CD4-positive, alpha-beta T cell (primary cell): ENCODE measurements around the gene KIF25. TPM values are rescaled to one million over a fixed set of nuclear protein-coding genes. Genes with fewer than 3 reads are reported as not detected.

ENCODE experiments used
- ATAC-seq: fragments of 200-7000 bp; cut with Tn5 transposase; one replicate; pipeline ENCODE4 v1.10.0; 2022; ENCODE audit warnings: mild to moderate bottlenecking; ENCODE audit not compliant: poor library complexity
- CTCF ChIA-PET: fragments of 350-600 bp; sonication (Branson Sonifier 250); formaldehyde crosslinking; loops from one replicate; lab custom pipeline; 2021; ENCODE audit warnings: antibody characterized with exemption, inconsistent platforms; lab: Charles Lee
- POLR2A ChIA-PET: fragments of 350-600 bp; sonication (Branson Sonifier 250); formaldehyde crosslinking; loops from one replicate; lab custom pipeline; 2021; ENCODE audit warnings: antibody characterized with exemption, inconsistent platforms; lab: Charles Lee
- DNase-seq, 14 experiments: peaks; one replicate each; pipeline ENCODE4 v3.0.0-alpha.2; 2013 to 2020; ENCODE audit warnings: mixed read lengths in 2 of 14
- H3K27ac ChIP-seq, 2 donors: one replicate each; pipeline versions ENCODE4 v1.5.1 to v1.7.0; 2013; ENCODE audit warnings: low read length in 2 of 2, low read depth in 1 of 2, mild to moderate bottlenecking in 1 of 2
- H3K27me3 ChIP-seq, 2 experiments: 1 replicate in 1 of 2; 2 replicates in 1 of 2; pipeline versions ENCODE4 v1.6.1 to v1.7.0; 2013; ENCODE audit warnings: low read length in 2 of 2, control low read depth in 1 of 2, mild to moderate bottlenecking in 1 of 2, moderate library complexity in 1 of 2; ENCODE audit not compliant: insufficient read depth in 2 of 2, control insufficient read depth in 1 of 2
- H3K36me3 ChIP-seq: one replicate; pipeline ENCODE4 v1.6.1; 2013; ENCODE audit warnings: low read length, control low read depth; ENCODE audit not compliant: insufficient read depth
- H3K4me1 ChIP-seq: one replicate; pipeline ENCODE4 v1.6.1; 2013; ENCODE audit warnings: low read length, control low read depth; ENCODE audit not compliant: insufficient read depth
- H3K4me3 ChIP-seq: one replicate; pipeline ENCODE4 v1.5.1; 2013; ENCODE audit warnings: mild to moderate bottlenecking, low read length, moderate library complexity
- H3K9me3 ChIP-seq, 2 experiments: 1 replicate in 1 of 2; 2 replicates in 1 of 2; pipeline versions ENCODE4 v1.6.1 to v1.7.0; 2013; ENCODE audit warnings: low read length in 2 of 2, mild to moderate bottlenecking in 2 of 2, control low read depth in 1 of 2, moderate library complexity in 1 of 2; ENCODE audit not compliant: control insufficient read depth in 1 of 2, insufficient read depth in 1 of 2
- H3K27ac Mint-ChIP-seq: one replicate; pipeline ENCODE4 v1.8.0; 2020; ENCODE audit warnings: mixed read lengths
- H3K27me3 Mint-ChIP-seq: one replicate; pipeline ENCODE4 v1.8.0; 2021; ENCODE audit warnings: mixed read lengths
- H3K36me3 Mint-ChIP-seq: one replicate; pipeline ENCODE4 v1.8.0; 2021; ENCODE audit warnings: low read depth, mixed read lengths
- H3K4me1 Mint-ChIP-seq: one replicate; pipeline ENCODE4 v1.8.0; 2021; ENCODE audit warnings: low read depth, mixed read lengths
- H3K4me3 Mint-ChIP-seq: one replicate; pipeline ENCODE4 v1.8.0; 2020; ENCODE audit warnings: mild to moderate bottlenecking, mixed read lengths
- H3K9me3 Mint-ChIP-seq: one replicate; pipeline ENCODE4 v1.8.0; 2020; ENCODE audit warnings: mixed read lengths
- CTCF ChIP-seq: fragments of 200-600 bp; IDR thresholded peaks from one replicate; pipeline ENCODE4 v1.8.0; 2022; ENCODE audit warnings: antibody characterized with exemption, mild to moderate bottlenecking
- intact Hi-C, 2 experiments: fragments of 100-400 bp; cut with DNase I in 1 of 2; cut with micrococcal nuclease in 1 of 2; formaldehyde crosslinking; loops; one replicate each; pipeline versions ENCODE4 v1.15.1 to v1.9.0; 2023 to 2025; cut with DNase I, micrococcal nuclease
- total RNA-seq, 174 experiments: library from RNA in 2 of 174; stranded (reverse) in 2 of 174; gene quantifications; one replicate each; pipeline ENCODE4 v1.2.3 and lab custom pipeline; 2021 to 2026

The KIF25 gene
- total RNA-seq, 2 experiments from 2014 or later, result not detected

GRCh38 chr6:168058691-168059551, 61.5 kb downstream of the KIF25 start:
- Mint-ChIP-seq H3K27ac (no peak overlapping the region), H3K27me3 (no peaks in the 10 kb centered on the region), H3K4me3 (no peak overlapping the region), H3K4me1 (no peaks in the 10 kb centered on the region), H3K36me3 (no peaks in the 10 kb centered on the region), H3K9me3 (no peaks in the 10 kb centered on the region)
- TF ChIP-seq CTCF, result no peak
- no peak for DNase-seq
- Histone ChIP-seq H3K9me3 (no peaks in the 10 kb centered on the region), H3K27ac (no peak overlapping the region), H3K4me3 (no peak overlapping the region), H3K27me3 (no peaks in the 10 kb centered on the region), H3K36me3 (no peaks in the 10 kb centered on the region), H3K4me1 (no peaks in the 10 kb centered on the region)
- intact Hi-C loops, result no loop called here
- no peak for ATAC-seq
- CTCF ChIA-PET, result no interaction called here
- POLR2A ChIA-PET, result no interaction called here

- Histone ChIP-seq H3K27ac (no peak overlapping the region), H3K36me3 (no peaks in the 10 kb centered on the region), H3K27me3 (no peaks in the 10 kb centered on the region), H3K4me1 (no peaks in the 10 kb centered on the region), H3K9me3 (peaks cover 0 to 7% of the 10 kb centered on the region in 2 experiments), H3K4me3 (no peak overlapping the region)
- Mint-ChIP-seq H3K4me1 (no peaks in the 10 kb centered on the region), H3K4me3 (no peak overlapping the region), H3K27me3 (no peaks in the 10 kb centered on the region), H3K36me3 (no peaks in the 10 kb centered on the region), H3K27ac (no peak overlapping the region), H3K9me3 (no peaks in the 10 kb centered on the region)
- no peak for TF ChIP-seq CTCF
- POLR2A ChIA-PET, result no interaction called here
- CTCF ChIA-PET, result no interaction called here
- no peak for DNase-seq
- intact Hi-C loops, result no loop called here
- no peak for ATAC-seq
These were observed 63.1 kb downstream of the KIF25 start for GRCh38 chr6:168060521-168060931.

- no peak overlapping the region for H3K4me3 Mint-ChIP-seq
- no peaks in the 10 kb centered on the region for H3K4me1 ChIP-seq
- ChIA-PET CTCF (no interaction called here), POLR2A (no interaction called here)
- no peak for DNase-seq
- H3K36me3 ChIP-seq, result no peaks in the 10 kb centered on the region
- no peak for TF ChIP-seq CTCF
- H3K4me1 Mint-ChIP-seq, result no peaks in the 10 kb centered on the region
- H3K9me3 Mint-ChIP-seq, result no peaks in the 10 kb centered on the region
- intact Hi-C loops, result no loop called here
- H3K27ac ChIP-seq, result no peak overlapping the region
- no peaks in the 10 kb centered on the region for H3K27me3 ChIP-seq
- no peaks in the 10 kb centered on the region for H3K36me3 Mint-ChIP-seq
- no peak for ATAC-seq
- H3K27me3 Mint-ChIP-seq, result no peaks in the 10 kb centered on the region
- peaks cover 0 to 7% of the 10 kb centered on the region in 2 experiments for H3K9me3 ChIP-seq
- no peak overlapping the region for H3K27ac Mint-ChIP-seq
- H3K4me3 ChIP-seq, result no peak overlapping the region
These were observed 64.1 kb downstream of the KIF25 start for GRCh38 chr6:168061269-168062210.
